GM18517 (cell line): ENCODE results near the gene ZFP64.

Experiments used
- ATAC-seq: cut with Tn5 transposase; IDR thresholded peaks from one replicate; pipeline ENCODE4 v1.9.1; 2021; ENCODE audit warnings: mild to moderate bottlenecking, moderate library complexity; ENCODE audit not compliant: unreplicated experiment

Gene ZFP64

GRCh38 chr20:52105442-52106422 lies 85.8 kb downstream of the ZFP64 start:
- ATAC-seq: no peak

- ATAC-seq: no peak
Measured at GRCh38 chr20:52104546-52105441, 86.8 kb downstream of the ZFP64 start.

- no peak for ATAC-seq
Measured at GRCh38 chr20:52103913-52104545, 87.5 kb downstream of the ZFP64 start.

GRCh38 chr20:52103335-52103912 lies 88.2 kb downstream of the ZFP64 start:
- no peak for ATAC-seq

- ATAC-seq: no peak
Measured at GRCh38 chr20:52102559-52102958, 89.0 kb downstream of the ZFP64 start.

- ATAC-seq: no peak
Measured at GRCh38 chr20:52102126-52102525, 89.5 kb downstream of the ZFP64 start.
